ENCODE measurements around the gene BBX. TPM values are rescaled to one million over a fixed set of nuclear protein-coding genes. Genes with fewer than 3 reads are reported as not detected.

The BBX gene
- total and polyA plus RNA-seq, 2 of the 4 experiments (the other 2 are of a cell fraction), result 13.6 to 107 TPM

DNA sequence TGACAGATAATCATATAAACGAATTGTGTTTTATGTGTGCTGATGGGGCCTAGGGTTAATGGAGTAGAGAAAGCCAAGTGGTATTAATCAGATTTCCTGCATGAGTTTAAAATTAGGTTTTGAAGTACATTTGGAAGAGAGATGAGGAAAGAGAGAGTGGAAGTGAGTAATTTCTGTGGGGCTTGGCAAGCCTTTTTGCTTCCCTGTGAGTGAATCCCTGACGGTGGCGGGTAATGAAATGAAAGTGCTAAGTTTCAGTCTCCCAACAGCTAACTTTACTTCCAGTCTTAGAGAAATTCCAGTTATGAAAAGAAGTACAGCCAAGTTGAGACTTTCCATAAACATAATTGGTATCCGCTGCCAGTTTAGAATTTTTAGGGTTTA is 139.4 kb downstream of the BBX start:
- Histone ChIP-seq H2BK20ac (ENCODE audit: low read depth, low read length) (0 out of 2 replicates have a peak overlapping the region, but pooled peaks have one; percentile 1), H3K4me3 (ENCODE audit: insufficient read depth, low read depth, low read length) (peak overlapping the region; percentile 30; the same call in 1 of the 2 replicates), H3K36me3 (ENCODE audit: control insufficient read depth, insufficient read depth, low read length) (no peaks in the 10 kb centered on the region), H2AFZ (replicated peaks; ENCODE audit: low read length, poor library complexity) (no peak overlapping the region), H2BK120ac (ENCODE audit: low read depth, low read length) (peak overlapping the region; percentile 66), H3K27me3 (ENCODE audit: control insufficient read depth, insufficient read depth, low read length) (no peaks in the 10 kb centered on the region), H4K8ac (ENCODE audit: low read depth in 2 of 2, low read length in 2 of 2) (peak overlapping the region; percentile 30 to 81; a peak in 3 of 4 replicates), H3K9me1 (ENCODE audit: insufficient read depth, low read length) (peaks cover 3% of the 10 kb centered on the region; the same call in 1 of the 2 replicates), H3K4me2 (ENCODE audit: low read depth, low read length) (peak overlapping the region; percentile 74), H3K14ac (replicated peaks; ENCODE audit: low read depth, low read length) (peak overlapping the region; percentile 56; the same call in 1 of the 2 replicates), H3K56ac (ENCODE audit: extremely low read depth, insufficient read depth, low read length) (peak overlapping the region; percentile 34; the same call in 1 of the 2 replicates), H2AK9ac (replicated peaks; ENCODE audit: low read depth, low read length, poor library complexity) (no peak overlapping the region), H4K20me1 (ENCODE audit: insufficient read depth, low read length) (no peaks in the 10 kb centered on the region), H3K27ac (ENCODE audit: insufficient read depth, low read length) (peak overlapping the region; percentile 17; the same call in 1 of the 2 replicates), H2AK5ac (ENCODE audit: low read depth, low read length) (no peak overlapping the region), H3K4ac (ENCODE audit: low read depth, low read length) (no peak overlapping the region), H3K9me3 (ENCODE audit: control insufficient read depth, insufficient read depth, low read length) (no peaks in the 10 kb centered on the region), H4K5ac (ENCODE audit: low read depth, low read length) (no peak overlapping the region), H3K23ac (ENCODE audit: low read depth, low read length) (peak overlapping the region; percentile 25; the same call in 1 of the 2 replicates), H3K9ac (ENCODE audit: low read depth, low read length) (peak overlapping the region; percentile 43; the same call in 1 of the 2 replicates), H4K91ac (ENCODE audit: insufficient read depth, low read depth, low read length) (no peak overlapping the region), H3K4me1 (ENCODE audit: control insufficient read depth, insufficient read depth, low read length) (peaks cover 5% of the 10 kb centered on the region), H2BK5ac (ENCODE audit: low read depth, low read length, poor library complexity, severe bottlenecking) (peak overlapping the region; percentile 93), H2BK15ac (ENCODE audit: low read depth, low read length) (no peak overlapping the region), H3K79me1 (ENCODE audit: low read depth in 1 of 2, low read length in 2 of 2) (peaks cover 0 to 15% of the 10 kb centered on the region in 2 experiments), H3K18ac (ENCODE audit: low read depth, low read length) (peak overlapping the region; percentile 11; the same call in 1 of the 2 replicates)
- ATAC-seq (ENCODE audit: low read depth) (peak; percentile 46), DNase-seq (peak; percentile 78)
- WGBS, 2 experiments (ENCODE audit: extremely low coverage in 2 of 2, insufficient read length in 1 of 2), result no CpG with 5 or more reads among the region's 4 CpGs
- in situ Hi-C loops (cut with MboI; ENCODE audit: low sequenced_read_pairs) (no loop called here), dilution Hi-C loops (cut with HindIII; ENCODE audit: low sequenced_read_pairs, unreplicated experiment) (no loop called here), intact Hi-C loops (cut with micrococcal nuclease) (loop anchor here (5.0 to 10.0 kb wide), 3 partner anchors 90 to 425 kb away; no protein-coding TSS in a partner anchor)
- TF ChIP-seq MAZ (IDR thresholded peaks at IDR 0.05; ENCODE audit: borderline replicate concordance, low read depth, low read length) (no peak), NFE2L2 (IDR thresholded peaks at IDR 0.05; ENCODE audit: low read depth, low read length) (no peak), RCOR1 (IDR thresholded peaks at IDR 0.05; ENCODE audit: insufficient replicate concordance, low read length) (no peak), BHLHE40 (IDR thresholded peaks at IDR 0.05; ENCODE audit: low read depth, low read length) (no peak), FOS (IDR thresholded peaks at IDR 0.05; ENCODE audit: low read depth, low read length) (no peak), CEBPB (IDR thresholded peaks at IDR 0.05; ENCODE audit: low read depth, low read length) (no peak), MAFK (IDR thresholded peaks at IDR 0.05; ENCODE audit: low read depth, low read length) (no peak), SMC3 (IDR thresholded peaks at IDR 0.05; ENCODE audit: low read depth, low read length) (no peak), CHD1 (IDR thresholded peaks at IDR 0.05; ENCODE audit: low read depth, low read length) (no peak)
- TF ChIP-seq, protein P1, sequence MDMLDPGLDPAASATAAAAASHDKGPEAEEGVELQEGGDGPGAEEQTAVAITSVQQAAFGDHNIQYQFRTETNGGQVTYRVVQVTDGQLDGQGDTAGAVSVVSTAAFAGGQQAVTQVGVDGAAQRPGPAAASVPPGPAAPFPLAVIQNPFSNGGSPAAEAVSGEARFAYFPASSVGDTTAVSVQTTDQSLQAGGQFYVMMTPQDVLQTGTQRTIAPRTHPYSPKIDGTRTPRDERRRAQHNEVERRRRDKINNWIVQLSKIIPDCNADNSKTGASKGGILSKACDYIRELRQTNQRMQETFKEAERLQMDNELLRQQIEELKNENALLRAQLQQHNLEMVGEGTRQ (IDR thresholded peaks at IDR 0.05; ENCODE audit: low read depth, low read length), result no peak
- POLR2A ChIA-PET (ENCODE audit: unreplicated experiment), result no interaction called here
- no TSS peak for BruUV-seq (replicated peaks)
- CTCF ChIA-PET, result interaction anchor here (0.6 to 1.0 kb wide), 3 partner anchors 15 to 500 kb away, joined by 3 read pairs; no protein-coding TSS in a partner anchor

Data from IMR-90 (cell line).